ENCODE measurements around the gene RXRG. TPM values are rescaled to one million over a fixed set of nuclear protein-coding genes. Genes with fewer than 3 reads are reported as not detected.

RXRG gene
- total RNA-seq, 1 experiment from 2014 or later: not detected

- peaks cover 7% of the 10 kb centered on the region for H3K23me2 ChIP-seq (ENCODE audit: insufficient read length, low read depth, low read length, poor library complexity, severe bottlenecking)
- no peak overlapping the region for H4K91ac ChIP-seq (ENCODE audit: insufficient read length, low read depth, low read length)
- Mint-ChIP-seq H3K27ac (no peak overlapping the region), H3K9me3 (peaks cover 0 to 3% of the 10 kb centered on the region in 2 experiments; a peak in 1 of 5 replicates), H3K4me1 (peaks cover 0 to 9% of the 10 kb centered on the region in 2 experiments; a peak in 1 of 4 replicates), H3K36me3 (ENCODE audit: insufficient read depth in 1 of 3, low read depth in 3 of 3) (no peaks in the 10 kb centered on the region), H3K4me3 (no peak overlapping the region), H3K27me3 (ENCODE audit: low read depth) (peaks cover 9% of the 10 kb centered on the region)
- no peak overlapping the region for H3T11ph ChIP-seq (ENCODE audit: low read length)
- H2BK5ac ChIP-seq (ENCODE audit: insufficient read length, low read length): no peak overlapping the region
- H2AFZ ChIP-seq (ENCODE audit: low read length): no peak overlapping the region
- no peak overlapping the region for H3K9ac ChIP-seq (ENCODE audit: extremely low read depth, insufficient read length, low read length)
- H4K8ac ChIP-seq (replicated peaks; ENCODE audit: insufficient read length, low read depth, low read length): no peak overlapping the region
- H3K18ac ChIP-seq (ENCODE audit: insufficient read length, low read depth, low read length): no peak overlapping the region
- H3K4me1 ChIP-seq (ENCODE audit: insufficient read depth, low read length): peaks cover 8% of the 10 kb centered on the region; the same call in 1 of the 2 replicates
- H3K9me3 ChIP-seq (ENCODE audit: control insufficient read depth, low read depth, low read length): no peaks in the 10 kb centered on the region
- H3K27ac ChIP-seq (ENCODE audit: insufficient read length, low read depth, low read length): no peak overlapping the region
- no peak overlapping the region for H3K23ac ChIP-seq (ENCODE audit: insufficient read length, low read depth, low read length)
- no peak overlapping the region for H2AK5ac ChIP-seq (ENCODE audit: insufficient read length, low read length)
- no peak overlapping the region for H2BK20ac ChIP-seq (ENCODE audit: low read depth, low read length, poor library complexity, severe bottlenecking)
- peak overlapping the region; percentile 59 for H3K4me2 ChIP-seq (ENCODE audit: insufficient read depth, insufficient read length, low read length)
- H3K56ac ChIP-seq (ENCODE audit: insufficient read length, low read depth, low read length): no peak overlapping the region
- WGBS (ENCODE audit: extremely low coverage, insufficient read length, low lambda C conversion rate): no CpG with 5 or more reads among the region's 4 CpGs
- no peak overlapping the region for H3K4ac ChIP-seq (ENCODE audit: low read depth, low read length)
- H3K79me2 ChIP-seq (ENCODE audit: insufficient read depth, low read length): no peaks in the 10 kb centered on the region
- peaks cover 55% of the 10 kb centered on the region; the same call in 1 of the 2 replicates for H3K27me3 ChIP-seq (ENCODE audit: insufficient read depth, low read length)
- no peak overlapping the region for H4K5ac ChIP-seq (ENCODE audit: insufficient read length, low read depth, low read length)
- no peaks in the 10 kb centered on the region for H3K79me1 ChIP-seq (ENCODE audit: insufficient read depth, low read depth, low read length, poor library complexity, severe bottlenecking)
- no peak overlapping the region for H3K14ac ChIP-seq (ENCODE audit: insufficient read depth, low read length)
- H2BK15ac ChIP-seq (ENCODE audit: low read depth, low read length): no peak overlapping the region
- no peak overlapping the region for H2BK120ac ChIP-seq (ENCODE audit: low read depth, low read length, poor library complexity, severe bottlenecking)
- H4K20me1 ChIP-seq (ENCODE audit: control insufficient read depth, insufficient read depth, insufficient read length): no peaks in the 10 kb centered on the region
- TF ChIP-seq CTCF (conservative IDR thresholded peaks at IDR 0.05): no peak
- no peak for DNase-seq
- H2BK12ac ChIP-seq (ENCODE audit: insufficient read length, low read depth, low read length): no peak overlapping the region
Observed at GRCh38 chr1:165445388-165445787, 462 bp upstream of the RXRG start.

All from H9 (cell line).